ENCODE measurements around the gene RGL1. TPM values are rescaled to one million over a fixed set of nuclear protein-coding genes. Genes with fewer than 3 reads are reported as not detected.
A peak's percentile ranks its signal among the peaks of the same experiment; 100 is the strongest.

RGL1 gene
- total RNA-seq, 1 donor, result 0.27 TPM

DNA sequence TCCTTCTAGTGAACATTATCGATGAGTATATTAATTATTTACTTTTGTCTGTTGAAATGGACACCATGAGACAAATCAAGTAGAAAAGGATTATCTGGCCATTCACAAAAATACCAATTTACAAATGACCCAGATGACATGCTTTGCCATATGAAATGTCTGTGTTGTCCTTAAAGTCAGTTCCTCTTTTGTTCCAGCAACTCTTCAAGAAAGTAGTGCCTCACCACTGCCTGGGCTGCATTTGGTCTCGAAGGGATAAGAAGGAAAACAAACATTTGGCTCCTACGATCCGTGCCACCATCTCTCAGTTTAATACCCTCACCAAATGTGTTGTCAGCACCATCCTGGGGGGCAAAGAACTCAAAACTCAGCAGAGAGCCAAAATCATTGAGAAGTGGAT, 79.6 kb downstream of the RGL1 start:
- peak in 1 of 3 donors; percentile 23 for DNase-seq (ENCODE audit: low read depth in 2 of 3, low spot score in 2 of 3)

DNA sequence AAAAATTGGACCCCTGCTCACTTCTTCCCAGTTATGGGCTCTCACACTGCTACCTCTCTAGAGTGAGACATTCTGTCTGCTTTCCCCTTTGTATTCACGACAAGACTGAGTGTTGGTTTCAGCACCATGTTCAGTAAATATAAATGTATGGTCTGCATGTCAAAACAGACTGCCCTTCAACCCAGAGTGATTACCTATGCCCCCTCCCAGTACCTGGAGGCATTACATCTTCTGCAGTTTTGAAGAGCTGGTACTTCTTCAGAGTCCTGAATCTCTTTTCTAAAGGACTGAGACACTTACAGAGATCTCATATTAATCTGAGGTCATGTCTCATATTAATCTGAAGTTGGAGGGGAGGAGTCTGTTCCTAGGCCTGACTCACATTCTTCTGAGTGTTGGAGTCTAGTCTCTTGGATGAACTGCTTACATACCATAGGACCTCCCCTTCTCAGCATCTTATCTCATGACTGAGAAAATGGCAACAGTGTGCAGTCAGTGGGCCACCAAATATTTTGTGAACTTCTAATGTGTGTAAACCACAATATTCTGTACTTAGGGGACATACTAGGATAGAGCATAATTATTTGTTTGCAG, 80.3 kb downstream of the RGL1 start:
- DNase-seq (ENCODE audit: low read depth in 2 of 3, low spot score in 2 of 3), result no peak

DNA sequence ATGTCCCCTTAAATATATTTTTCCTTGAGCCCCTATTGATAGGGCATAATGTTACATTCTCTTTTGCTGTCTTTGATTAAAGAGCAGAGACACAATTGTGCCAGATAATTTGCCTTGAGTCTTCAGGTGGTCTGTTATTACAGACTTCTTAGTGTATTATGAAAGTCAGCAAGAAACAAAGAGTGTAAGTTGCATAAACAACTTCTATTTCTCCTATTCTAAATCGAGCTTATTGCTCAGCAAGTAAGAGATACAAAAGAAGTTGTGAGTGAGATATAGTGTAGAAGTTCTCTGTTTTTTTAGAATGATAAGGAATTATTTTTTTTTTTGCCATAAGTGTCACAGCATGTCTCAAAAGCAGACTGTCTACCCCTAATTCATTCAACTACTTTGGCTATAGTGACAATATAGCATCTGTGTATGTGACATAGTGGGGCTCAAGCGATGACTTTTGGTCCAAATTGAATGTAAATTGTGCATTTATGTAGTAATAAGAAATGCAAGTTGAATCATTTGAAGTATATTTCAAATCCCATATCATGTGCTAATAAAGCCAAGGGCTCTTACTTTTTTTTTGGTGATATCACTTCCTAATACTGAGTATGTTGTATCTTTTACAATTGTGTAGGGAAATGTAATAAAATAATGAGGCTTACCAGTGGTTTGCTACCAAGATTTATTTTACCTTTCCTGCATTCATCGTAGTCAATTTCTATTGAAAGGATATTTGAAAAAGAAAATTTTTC, 81.3 kb downstream of the RGL1 start:
- DNase-seq (ENCODE audit: low read depth in 2 of 3, low spot score in 2 of 3), result no peak

DNA sequence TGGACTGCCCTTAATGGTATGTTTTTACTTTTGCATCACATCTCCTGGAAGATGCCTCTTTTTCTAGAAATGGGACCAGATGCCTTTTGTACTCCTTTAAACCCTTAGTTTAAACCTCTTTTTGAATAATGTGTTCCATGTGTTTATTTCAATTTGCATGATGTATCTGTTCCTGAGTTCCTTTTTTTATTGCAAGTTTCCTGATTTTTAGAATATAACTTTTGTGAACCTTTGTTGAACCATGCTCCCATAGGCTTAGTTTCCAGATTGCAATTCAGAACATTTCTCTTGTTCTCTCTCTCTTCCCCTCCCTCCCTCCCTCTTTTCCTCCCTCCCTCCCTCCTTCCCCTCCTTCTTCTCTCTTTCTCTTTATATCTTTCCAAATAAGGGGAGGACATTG, 81.9 kb downstream of the RGL1 start:
- no peak for DNase-seq (ENCODE audit: low read depth in 2 of 3, low spot score in 2 of 3)

DNA sequence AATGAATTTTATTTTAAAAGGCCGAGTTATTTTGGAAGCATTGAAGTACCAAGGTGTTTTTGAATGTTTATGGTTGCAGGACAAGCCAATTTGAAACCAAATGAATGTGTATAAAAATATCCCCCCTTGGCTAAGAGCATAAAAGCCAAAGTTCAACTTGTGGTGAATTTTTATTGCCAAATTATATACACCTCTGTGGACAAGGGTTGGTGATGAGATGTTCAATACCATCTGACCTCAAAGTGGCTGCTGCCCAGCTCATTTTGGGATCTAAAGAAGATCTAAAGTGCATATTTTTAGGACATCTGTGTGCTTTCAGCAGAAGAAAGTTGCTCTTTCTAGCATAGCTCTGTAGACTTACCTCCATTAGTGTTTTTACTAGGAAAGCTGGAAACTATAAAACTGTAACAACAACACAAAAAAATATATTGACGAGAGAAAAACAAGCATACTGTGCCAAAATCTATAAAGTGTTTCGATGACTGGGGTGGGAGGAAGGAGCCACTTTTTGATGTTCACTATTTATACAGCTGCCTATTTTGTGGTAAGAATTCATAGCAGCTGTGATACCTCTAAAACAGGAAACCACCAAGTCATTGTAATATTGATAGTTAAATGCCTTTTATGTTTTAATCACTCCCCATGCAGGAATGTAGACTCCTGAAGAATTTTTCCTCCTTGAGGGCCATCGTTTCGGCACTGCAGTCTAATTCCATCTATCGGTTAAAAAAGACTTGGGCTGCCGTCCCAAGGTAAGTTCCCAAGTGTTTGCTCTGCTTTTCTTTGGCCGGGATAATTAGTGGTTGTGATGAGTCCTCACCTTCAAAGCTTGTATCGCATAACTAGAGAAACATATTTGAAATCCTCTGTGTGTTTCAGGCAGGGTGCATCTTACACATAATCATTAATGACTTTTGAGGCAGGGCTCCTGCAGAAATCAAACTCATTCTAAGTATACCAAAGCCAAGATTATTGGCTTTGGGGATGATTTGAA, 83.2 kb downstream of the RGL1 start:
- peak in 1 of 3 donors; percentile 15 for DNase-seq (ENCODE audit: low read depth in 2 of 3, low spot score in 2 of 3)

DNA sequence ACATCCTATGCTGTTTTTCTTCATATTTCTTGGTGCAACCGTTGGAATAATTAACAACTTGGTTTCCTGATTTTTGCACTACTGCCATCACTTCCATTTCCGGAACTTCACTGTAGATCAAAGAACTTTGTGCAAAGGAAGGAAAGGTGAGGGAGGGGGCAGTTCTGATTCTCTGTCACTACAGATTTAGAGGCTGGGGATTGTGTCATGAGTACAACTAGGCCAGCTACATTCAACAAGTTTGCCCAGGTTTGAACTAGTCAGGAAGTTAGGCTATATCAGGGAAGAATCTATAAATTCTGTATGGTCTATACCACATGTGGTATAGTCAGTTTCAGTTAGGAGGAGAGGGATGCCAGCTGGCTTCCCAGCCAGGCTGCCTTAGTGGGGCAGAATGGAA, 84.2 kb downstream of the RGL1 start:
- DNase-seq (ENCODE audit: low read depth in 2 of 3, low spot score in 2 of 3), result no peak

DNA sequence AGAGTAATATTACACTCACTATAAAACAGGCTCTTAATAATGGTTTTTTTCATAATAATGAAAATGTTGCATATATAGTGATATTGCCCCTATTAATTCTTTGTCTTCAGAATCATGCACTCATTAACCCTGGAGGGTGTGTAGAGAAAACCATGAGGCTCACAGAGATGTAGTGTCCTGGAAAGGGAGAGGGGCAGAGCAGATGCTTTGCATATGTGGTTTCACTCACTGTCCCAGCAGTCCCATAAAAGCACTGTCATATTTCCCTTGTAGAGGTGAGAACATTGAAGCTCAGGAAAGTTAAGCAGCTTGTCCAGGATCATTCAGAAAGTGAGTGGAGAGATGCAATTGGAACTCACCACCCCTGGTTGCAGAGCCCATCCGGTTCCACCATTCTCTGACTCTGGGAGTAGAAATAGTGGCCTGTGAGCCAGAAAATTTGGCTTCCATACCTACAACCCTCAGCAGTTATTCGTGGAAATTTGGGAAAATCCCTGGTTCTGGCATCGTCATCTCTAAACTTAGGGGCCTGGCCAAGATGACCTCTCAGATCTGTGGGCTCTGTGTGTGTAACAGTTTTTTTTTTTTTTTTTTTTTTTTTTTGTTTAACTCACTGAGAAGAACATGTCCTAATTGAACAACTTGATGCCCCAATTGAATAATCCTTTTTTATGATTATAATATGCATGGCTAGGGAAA, 86.4 kb downstream of the RGL1 start:
- no peak for DNase-seq (ENCODE audit: low read depth in 2 of 3, low spot score in 2 of 3)

DNA sequence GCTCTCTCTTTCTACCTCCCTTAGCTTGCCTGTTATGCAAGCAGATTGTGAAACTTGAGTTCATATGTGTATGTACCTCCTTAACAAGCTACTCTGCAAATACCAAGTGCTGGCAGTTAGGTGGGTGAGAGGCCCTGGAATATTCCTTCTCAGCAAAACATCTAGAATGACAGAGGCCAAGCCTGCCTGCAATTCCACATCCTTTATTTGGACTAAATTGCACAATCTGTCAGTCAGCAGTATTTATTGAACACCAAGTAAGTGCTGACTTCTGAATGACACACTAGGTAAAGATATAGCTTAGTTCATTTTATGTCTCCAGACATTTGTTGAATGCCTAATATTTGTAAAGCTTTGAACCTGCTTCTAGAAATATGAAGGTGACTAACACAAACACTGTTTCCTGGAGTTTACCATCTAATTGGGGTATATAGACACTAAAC, 87.5 kb downstream of the RGL1 start:
- DNase-seq (ENCODE audit: low read depth in 2 of 3, low spot score in 2 of 3), result no peak

DNA sequence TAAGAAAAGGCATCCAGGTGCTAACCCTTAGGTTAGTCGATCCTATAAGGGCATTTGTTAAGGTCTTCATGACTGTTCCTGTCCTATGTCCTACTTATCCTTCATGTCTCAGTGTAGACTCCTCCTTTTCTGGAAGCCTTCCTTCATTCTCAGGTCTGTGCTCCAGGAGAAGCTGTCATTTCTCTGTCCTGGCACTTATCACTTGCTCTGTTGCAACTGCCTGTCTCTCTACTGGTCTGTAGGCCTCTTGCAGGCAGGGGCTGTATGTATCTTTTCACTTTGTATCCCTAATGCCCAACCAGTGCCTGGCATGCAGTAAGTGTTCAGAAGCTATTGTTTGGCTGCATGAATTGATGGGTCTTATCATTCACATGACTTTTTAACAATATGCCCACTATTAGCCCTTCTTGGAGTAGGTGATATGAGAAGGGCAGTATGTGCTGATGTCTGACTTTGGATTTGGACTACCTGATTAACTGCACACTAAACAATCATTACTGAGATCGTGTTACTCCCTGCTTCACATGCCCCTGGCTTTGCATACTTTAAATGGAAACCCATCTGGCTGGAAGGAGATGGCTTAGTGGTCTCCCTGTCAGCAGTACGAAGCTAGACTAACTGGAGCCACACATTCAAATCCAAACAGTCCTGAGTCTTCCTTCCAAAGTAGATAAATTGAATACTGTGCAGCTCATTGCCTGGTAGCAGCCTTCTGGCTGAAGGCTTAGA, 88.8 kb downstream of the RGL1 start:
- no peak for DNase-seq (ENCODE audit: low read depth in 2 of 3, low spot score in 2 of 3)

DNA sequence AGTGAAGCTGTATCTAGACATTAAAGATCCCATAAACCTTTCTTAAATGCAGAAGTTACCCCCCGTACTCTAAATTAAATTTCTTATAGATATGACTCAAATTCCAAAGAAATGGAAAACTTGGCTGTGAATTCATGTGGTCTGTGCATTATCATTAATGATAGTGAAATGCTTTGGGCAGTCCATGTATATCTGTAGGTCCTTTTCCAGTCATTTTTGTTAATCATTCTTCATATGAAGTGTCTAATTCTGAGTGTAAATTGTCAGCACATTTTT, 89.3 kb downstream of the RGL1 start:
- DNase-seq (ENCODE audit: low read depth in 2 of 3, low spot score in 2 of 3), result no peak

DNA sequence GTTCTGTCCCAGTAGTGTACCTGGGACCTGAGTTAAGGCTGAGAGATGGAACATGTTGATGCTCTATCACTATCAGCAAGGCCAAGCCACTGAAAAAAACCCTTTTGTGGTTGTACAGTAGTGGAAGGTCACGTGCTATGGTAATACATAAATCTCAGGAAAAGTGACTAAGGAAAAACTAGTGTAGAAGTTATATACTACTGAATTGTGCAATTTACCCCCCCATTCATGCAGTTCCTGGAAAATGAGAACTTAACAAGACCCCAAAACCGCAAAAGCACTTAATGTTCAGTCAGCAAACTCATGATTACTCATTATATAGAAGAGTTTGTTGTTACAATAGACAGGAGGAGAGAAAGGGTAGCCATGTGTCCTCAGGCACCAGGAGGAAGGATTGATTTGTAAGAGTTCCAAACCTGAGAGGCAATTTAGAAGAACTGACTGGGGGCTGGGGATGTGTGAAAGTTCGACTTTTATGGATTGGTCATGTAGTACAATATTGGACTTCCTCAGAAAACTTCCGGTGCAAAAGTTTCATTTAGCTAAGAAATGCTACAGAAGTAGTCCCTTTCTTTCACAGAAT, 91.6 kb downstream of the RGL1 start:
- DNase-seq (ENCODE audit: low read depth in 2 of 3, low spot score in 2 of 3), result peak in 2 of 3 donors; percentile 86 to 94

DNA sequence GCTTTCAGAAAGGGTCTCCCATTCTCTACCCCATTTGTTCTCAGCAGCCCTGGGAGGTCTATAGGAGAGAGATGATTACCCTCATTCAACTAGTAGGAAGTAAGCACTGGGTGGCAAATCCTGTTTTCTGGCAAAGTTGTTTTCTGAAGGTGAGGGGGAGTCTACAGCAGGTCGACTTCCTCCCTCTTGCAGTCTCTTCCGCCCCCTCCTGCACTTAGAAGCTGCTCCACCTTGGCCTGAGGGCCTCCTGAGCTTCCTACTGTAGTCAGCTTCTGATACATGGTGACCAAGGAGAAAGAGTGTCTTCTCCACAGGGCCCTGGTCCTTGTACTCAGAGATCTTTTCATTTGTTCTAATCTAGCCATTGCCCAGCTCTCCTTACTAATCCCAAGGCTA, 93.1 kb downstream of the RGL1 start:
- no peak for DNase-seq (ENCODE audit: low read depth in 2 of 3, low spot score in 2 of 3)

DNA sequence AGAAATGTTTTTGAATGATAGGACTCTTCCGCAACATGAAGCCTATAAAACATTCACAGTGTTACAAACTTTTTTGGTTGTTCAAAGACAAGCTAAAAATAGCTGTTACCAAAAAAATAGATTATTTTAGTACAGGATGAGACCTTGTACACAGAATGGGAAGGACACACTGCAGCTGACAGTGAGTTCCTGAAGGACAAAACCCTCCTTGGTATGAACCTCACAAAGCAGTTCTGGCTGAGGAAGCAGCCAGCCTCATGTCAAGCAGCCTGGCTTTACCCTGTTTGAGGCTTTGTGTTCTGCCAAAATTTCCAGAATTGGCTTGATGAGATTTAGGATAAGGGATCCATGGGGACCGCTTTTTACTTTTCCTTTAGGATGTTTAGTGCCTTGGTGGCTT, 93.7 kb downstream of the RGL1 start:
- DNase-seq (ENCODE audit: low read depth in 2 of 3, low spot score in 2 of 3), result no peak

DNA sequence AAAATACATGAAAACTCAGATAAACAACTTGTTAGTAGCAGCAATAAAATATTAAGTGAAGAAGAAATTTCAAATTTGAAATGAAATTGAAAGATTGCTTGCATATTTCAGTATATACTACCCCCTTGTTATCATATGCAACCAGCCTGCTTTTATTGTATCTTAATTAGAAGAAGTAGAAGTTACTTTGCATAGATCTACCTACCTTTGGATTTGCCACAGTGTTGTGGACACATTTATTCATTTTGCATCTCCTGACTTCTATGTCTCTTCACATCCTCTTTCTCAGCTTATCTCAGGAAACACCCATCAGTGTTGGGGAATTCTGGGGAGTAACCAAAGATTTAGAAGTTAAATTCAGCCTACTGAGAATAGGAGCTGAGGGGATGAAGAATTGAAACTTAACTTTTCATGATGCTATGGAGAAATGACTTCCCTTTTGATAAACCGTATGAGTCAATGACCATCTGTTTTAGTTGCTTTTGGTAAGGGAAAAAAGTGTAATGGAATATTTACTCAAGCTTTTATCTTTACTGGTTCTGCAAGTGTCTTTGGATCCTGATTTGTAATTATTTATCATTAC, 96.9 kb downstream of the RGL1 start:
- peak in 2 of 3 donors; percentile 49 to 69 for DNase-seq (ENCODE audit: low read depth in 2 of 3, low spot score in 2 of 3)

DNA sequence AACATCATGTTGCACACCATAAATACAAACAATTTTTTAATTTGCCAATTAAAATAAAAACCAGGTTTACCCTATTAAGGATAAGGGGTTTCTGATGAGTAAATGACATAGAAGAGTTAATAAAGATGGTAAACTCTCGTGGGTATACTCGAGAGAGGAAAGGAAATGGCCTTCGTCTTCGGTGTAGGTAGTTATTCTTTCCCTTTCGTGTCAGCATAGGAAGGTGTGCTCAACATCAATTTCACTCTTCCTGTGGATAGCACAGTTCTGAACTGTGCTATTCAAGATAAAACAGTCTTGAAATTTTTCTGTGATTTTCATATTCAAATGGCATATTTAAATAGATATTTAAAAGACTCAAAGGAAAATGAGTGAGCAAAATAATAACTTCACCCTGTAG, 98.2 kb downstream of the RGL1 start:
- no peak for DNase-seq (ENCODE audit: low read depth in 2 of 3, low spot score in 2 of 3)

DNA sequence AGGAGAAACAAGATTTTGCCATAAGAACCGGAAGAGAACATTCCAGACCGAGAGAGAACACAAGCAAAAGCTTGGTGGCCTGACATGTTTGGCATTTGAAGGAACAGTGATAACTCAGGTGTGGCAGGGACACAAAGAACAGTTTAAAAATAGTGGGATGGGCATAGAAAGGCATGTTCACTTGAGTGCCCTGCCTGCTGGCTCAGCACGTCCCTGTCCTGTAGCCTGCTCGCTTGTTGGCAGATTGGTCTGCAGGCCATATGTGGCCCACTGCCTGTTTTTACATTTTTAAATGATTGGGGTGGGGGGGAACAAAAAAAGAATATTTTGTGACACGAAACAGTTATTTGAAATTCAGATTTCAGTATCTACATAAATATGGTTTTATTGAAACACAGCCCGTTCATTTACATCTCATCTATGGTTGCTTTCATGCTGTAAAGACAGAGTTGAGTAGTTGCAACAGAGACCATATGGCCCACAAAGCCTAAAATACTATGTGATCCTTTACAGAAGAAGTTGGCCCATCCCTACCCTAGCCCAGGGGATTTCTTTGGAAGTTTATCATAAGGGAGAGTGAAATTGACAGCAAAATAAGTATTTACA, 100.7 kb downstream of the RGL1 start:
- no peak for DNase-seq (ENCODE audit: low read depth in 2 of 3, low spot score in 2 of 3)

DNA sequence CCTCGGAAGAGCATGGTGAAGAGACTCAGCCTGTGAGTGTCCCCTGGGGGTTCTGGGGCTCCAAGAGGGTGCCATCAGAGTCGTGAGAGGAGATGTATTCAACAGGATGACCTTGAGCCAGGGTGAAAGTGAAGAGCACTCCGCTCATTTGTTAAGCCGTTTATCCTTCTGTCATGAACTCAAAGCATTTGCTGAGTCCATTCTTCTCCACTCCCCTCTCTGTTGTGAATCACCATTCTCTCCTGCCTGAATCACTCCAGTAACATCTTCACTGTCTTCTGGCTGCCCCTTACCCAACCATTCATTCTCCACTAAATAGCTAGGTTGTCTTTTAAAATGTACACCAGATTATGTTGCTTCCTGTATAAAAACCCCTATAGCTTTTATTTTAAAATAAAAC, 102.2 kb downstream of the RGL1 start:
- DNase-seq (ENCODE audit: low read depth in 2 of 3, low spot score in 2 of 3), result no peak

DNA sequence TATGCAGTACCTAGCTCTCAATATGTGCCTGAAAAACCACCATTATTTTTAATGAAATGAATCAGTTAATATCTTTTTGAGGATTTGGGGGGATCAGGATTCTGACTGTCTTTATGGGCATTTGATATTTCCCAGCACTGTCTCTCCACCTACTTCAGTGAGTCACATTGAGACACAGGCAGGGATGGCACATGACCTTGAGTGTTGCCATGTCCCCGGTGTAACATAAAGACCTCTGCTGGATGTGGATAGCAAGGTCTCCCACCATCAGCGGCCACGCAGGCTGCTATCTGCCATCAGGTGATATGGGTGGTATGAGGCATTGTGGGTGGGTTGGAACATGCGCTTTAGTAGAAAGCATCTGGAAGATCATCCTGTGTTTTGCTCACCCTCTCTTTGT, 103.2 kb downstream of the RGL1 start:
- no peak for DNase-seq (ENCODE audit: low read depth in 2 of 3, low spot score in 2 of 3)

DNA sequence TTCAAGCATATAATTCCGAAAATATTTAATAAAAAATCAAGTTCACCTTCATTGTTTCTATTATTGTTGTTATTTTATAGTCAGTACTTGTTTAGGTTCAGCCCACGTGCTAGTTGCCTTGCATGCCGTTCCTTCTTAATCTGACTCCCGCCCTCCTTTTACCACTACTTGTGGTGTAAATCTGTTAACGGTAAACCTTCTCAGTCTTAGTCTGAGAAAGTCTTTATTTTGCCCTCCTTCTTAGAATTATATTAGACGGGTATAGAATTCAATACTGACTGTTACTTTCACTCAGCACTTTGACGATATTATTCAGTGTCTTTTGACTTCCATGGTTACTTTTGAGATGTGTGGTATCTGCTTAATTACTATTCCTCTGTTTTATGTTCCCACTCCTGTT, 104.8 kb downstream of the RGL1 start:
- no peak for DNase-seq (ENCODE audit: low read depth in 2 of 3, low spot score in 2 of 3)
